Measurements from ENCODE around the gene INSYN2B.

Gene INSYN2B

DNA sequence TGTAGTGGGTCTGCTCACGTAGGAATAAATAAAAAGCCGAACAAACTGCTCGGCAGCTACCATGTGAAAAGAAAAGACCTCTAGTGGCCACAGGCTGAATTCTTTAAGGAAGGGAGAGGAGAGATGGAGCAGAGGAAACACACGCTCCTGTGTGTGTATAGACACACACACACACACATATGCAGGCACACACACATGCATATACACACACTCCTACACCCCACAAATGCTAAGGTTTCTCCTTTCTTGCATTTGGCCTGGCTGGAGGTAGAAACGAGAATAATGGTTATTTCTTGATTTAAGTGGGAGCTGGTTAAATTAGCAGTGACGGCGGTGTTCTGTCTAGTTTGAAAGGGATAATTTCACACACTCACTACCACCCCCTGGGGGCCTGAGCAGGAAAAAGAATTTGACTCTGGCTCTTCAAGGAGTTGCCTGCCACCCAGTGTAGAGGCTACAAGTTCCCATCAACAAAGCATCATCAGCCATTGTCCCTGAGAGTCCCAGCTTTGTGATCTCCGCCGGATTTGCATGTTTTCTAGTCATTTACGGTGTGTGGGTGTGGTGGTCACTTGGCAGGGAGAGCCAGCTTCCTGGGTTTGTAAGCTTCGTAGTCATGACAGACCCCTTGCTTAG lies at the start of gene INSYN2B:
Gene INSYN2B (minus strand): TSS at position 78 of the 636 bp plus-strand sequence. CDS start 96,597 bp downstream, outside the sequence.
- no peak for DNase-seq

DNA sequence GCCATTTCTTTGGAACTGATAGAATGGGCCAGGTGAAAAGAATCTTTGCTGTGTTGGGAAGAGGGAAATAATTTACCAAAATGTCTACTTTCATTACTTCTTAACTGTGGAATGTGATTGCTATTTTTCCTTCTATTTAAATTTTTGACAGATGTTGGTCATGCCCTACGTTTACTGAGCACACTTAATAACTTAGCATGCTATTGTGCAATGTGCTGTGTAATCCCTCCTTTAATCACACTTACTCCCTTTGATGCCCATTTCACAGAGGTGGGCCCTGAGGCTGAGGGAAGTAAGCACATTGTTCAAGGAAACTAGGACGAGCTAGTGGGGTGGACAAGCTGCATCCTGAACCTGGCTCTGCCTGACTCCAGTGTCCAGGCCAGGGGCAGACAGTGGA lies 47.8 kb upstream of the INSYN2B start:
- no peak for DNase-seq

DNA sequence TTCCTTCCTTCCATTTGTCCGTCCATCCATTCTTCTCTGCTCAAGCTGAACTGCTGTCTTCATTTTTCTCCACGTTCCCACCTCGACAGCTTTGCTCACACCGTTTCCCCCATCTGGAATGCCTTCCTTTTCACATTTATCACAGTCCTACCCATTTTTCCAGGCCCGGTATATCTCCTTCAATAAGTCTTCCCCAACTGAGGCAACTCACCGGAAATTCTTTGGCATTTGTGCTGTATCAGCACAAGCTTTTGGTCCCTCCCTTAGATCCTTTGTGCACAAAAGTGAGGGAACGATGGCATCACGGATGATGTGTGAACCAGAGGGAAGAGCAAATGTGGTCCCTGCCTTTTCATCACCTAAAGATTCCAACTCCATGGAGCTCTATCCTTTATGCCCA lies 45.6 kb upstream of the INSYN2B start:
- DNase-seq = no peak

DNA sequence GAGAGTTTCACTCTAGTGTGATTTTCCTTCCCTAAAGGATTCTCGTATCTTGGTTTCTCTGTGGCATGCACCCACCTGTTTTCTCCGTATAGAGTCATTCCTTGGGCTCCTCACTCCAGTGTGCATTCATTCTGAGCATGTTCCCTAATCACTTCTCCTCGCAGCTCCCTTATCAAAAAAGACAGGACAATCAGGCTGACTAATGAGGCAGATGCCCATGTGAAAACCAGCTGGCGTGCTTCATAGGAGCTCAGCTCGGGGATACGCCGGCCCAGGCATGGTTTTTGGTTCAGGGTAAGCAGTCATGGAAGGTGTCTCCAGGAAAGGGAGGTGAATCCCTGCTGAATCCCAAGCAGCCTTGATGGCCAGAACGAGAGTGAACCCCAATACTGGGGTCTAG lies 41.2 kb upstream of the INSYN2B start:
- no peak for DNase-seq

DNA sequence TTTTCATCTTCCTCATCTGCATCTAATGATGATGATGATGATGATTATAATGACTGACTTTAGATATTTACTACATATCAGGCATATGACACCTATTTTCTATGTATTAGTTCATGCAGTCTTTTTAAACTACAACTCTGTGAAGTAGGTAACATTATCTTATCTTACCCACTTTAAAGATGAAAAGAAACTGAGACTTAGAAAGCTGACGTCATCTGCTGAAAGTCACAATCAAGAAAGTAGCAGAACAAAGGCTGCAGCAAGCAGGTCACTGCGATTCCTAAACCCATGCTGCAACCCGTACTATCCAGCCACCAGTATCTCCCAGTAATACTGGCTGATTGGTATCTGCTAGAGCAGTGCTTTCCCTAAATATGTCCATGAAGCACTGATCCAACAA lies 40.1 kb upstream of the INSYN2B start:
- no peak for DNase-seq

DNA sequence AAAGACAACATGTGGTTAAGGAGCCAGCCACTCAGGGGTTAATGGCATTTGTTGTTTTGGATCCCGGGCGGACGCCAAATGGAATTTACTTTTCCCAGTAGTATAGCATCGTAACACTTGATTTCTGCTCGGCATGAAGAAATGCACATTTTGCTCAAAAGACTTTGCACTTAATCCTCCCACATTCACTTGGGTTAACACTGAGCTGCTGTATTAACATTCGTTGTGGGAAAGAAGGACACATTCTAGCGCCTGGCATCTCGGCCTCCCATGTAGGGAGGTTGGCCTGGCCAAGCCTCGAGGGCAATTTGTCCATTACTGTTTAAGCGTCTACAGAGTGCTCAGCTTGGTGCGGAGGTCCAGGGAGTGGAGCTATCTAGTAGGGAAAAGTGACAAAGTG lies 32.3 kb upstream of the INSYN2B start:
- no peak for DNase-seq

DNA sequence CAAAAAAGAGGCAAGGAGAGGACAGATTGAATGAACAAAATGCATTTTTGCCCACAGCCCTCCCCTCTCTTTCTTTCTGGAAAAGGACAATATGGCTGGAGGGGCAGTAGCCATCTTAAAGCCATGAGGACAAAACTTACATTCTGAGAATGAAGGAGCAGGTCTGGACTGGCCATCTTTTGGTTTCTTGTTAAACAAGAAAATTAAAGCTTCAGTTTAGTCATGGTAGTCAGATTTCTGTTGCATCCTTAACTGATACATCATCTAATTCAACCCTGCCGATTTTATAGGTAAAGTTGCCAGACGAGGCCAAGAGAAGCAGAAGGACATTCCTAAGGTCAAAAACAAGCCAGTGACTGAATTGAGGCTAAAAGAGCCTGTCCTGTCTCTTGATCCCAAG lies 31.5 kb upstream of the INSYN2B start:
- DNase-seq = no peak

DNA sequence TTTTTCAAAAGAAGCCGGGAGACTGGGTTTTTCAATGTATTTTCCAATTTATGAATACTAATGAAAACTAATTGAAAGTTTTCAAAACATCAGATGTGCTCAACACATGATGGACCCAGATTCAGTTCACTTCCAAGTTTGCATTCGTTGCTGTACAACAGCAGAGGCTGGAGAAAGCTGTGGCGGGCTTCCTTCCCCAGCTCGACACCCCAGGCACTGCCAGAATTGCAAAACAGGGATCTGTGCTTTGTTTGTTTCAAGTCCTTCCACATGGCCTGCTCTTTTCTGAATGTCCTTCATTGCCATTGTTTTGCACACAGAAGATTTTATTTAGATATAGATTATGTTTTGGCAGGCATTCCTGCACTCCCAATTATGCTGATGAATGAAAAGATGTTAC lies 30.3 kb upstream of the INSYN2B start:
- DNase-seq = no peak

DNA sequence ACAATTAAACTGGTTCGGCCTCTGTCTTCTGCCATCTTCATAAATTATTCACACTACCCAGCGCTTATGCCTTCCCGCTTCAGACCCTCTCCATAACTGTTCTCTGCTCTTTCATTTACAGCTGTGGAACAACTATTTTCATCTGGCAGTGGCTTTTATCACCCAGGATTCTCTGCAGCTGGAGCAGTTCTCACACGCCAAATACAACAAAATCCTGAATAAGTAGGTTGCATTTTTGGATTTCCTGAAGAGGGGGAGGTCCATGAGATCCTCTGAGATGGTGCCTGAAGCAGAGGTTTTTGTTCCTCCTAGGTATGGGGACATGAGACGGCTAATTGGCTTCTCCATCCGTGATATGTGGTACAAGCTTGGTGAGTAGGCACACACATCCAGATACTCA lies 28.1 kb upstream of the INSYN2B start:
- no peak for DNase-seq

DNA sequence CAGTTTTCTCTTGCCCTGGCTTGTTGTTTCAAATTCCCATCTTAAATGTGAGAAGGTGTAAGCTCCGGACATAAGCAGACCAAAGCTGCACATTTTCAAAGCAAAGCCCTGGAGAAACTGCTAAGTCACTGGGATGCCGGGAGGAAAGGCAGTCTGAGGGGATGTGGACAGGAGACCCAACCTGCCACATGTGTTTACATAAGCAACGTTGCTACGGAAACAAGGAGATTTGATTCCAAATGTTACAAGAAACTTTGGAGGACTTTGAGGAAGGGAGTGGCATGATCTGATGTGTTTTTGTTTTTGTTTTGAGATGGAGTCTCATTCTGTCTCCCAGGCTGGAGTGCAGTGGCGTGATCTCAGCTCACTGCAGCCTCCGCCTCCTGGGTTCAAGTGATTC lies 25.7 kb upstream of the INSYN2B start:
- DNase-seq = no peak

DNA sequence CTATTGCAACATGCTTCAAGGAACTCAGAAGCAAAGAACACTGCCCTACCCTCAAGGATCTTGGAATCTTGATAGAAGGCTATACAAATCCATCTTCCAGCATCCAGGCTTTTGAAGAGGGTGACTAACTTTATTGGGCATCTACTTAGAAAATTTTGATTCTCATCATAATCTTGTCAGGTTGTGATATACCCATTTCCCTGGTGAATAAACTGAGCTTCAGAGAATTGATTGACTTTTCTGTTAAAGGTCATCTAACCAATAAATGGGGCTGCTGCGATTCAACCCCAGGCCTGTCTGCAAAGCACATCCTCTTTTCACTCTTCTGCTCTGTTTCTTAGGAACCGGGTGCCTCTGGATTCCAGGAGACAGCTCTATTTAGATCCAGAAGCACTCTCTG lies 19.9 kb upstream of the INSYN2B start:
- DNase-seq = no peak

DNA sequence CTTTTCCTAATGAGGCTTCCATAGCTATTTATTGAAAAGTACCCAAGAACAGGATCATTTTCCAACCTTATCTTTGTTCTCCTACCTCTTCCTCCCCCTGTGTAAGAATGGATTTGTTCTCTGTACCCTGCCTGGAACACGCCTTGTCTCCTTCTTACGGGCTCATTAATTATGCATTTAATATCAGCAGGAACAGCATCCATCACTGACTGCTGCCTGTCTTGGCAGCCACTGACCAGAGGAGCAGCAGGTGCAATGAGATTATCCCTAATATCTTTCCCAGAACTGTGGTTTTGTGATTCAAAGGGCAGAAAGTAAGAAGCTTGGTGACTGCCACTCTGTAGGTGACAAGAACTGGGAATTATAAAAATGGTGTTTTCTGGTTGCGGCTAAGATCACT lies 19.3 kb upstream of the INSYN2B start:
- DNase-seq = no peak

DNA sequence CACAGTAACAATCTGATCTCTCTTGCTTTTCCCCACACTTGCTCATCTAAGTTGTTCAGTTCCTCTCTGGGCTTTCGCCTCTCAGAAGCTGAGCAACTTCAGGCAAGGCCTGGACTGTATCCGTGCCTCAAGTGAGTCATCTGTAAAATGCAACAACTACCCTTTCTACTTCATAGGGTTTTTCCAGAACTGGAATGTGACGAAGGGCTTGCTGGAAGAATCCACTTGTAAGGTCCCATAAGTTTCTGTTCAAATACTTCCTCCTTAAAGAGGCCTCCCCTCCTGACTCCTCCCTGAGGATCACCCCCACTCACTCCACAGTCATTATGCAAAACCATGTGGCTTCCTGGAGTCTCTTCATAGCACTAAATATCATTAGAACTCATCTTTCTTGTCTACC lies 17.5 kb upstream of the INSYN2B start:
- DNase-seq = no peak

DNA sequence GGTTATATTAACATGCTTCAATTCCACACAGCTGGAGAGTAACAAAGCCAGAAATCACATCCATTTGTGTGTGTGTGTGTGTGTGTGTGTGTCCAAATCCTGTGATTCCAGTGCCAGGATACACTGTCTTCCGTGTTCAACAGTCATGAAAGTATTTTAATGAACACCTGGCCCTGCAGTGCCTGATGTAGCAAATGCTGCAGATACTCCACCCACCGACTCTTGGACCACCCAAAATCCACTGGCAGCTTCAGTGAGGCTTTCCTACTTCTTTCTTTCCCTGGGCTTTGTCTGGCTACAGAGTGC lies 13.1 kb upstream of the INSYN2B start:
- DNase-seq = no peak

DNA sequence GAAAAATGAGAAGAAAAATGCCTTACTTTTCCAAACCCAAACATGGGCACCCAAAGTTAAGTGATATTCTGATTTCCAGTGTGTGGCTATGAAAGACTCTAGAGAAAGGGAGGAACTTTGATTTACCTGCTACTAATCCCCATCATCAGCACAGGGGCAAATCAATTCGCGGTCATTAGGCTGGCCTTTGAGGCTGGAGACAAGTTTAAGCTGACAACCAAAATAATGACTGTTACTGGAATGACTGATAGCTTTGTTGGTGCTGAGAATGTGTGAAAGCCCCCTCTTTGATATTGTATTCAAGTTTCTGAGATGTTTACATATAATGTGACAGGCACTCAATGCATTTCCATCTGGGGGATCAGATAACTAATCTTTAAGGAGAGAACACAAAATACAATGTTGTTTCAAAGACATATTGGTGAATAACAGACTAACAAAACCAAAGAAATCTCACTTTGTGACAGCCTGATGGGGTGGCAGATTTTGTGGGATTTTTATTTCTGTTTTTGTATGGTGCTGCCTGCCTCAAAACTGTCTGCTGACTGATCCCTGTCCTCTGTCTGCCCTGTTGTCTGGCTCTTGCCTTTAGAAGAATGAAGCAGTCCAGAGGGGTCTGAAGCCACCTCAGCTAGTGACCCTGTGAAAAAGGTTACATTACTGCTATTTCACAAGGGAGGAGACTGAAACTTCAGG lies 12.6 kb upstream of the INSYN2B start:
- no peak for DNase-seq

DNA sequence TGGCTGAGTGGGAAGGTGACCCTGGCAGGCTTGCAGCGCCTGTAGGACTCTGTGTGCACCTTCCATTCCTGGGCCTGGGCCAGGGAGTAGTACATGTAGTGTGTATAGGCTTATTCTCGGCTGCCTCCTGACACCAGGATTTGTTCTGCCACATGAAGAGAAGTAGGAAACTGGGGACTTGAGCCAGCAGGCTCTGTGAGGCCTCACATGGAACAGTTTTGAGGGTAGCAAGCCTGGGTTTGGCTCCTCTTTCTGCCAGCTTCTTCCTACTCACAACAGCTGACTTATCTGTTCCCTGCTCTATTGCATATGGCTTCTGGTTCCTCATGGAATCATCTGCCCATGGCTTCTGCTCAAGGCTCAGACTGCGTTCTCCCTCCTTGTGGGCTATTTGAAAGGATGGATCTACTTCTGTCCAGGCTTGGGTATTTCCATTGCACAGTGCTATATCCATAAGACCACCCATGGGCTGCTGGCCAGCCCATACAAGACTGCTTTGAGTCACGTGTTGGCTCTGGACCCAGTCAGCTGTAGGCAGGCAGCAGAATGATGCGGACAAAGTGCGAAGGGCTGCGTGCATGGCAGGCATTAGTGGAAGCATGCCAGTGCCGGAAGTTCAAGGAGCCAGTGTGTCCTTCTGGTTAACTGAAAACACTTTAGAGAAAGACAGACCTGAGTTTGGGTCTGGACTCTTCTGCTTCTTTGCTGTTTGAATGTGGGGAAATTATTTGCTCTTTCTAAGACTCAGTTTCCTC lies 11.0 kb upstream of the INSYN2B start:
- DNase-seq = no peak

DNA sequence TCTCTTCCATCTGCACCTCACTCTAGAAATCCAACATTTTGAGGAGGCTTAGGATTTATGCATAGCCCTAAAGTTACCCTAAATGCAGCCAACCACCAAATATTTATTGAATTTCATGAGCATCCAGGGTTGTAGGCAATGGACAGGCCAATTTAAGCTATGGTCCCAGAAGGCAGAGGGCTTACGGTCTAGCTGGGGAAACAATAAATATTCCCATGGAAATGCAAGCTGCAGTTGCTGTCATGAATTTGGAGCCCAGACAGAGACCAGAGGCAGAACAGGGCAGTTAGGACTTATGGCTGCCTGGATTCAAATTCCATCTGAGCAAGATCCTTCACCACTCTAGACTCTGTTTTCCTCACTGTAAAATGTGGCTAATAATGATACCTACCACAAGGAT lies 9.1 kb upstream of the INSYN2B start:
- DNase-seq = no peak

DNA sequence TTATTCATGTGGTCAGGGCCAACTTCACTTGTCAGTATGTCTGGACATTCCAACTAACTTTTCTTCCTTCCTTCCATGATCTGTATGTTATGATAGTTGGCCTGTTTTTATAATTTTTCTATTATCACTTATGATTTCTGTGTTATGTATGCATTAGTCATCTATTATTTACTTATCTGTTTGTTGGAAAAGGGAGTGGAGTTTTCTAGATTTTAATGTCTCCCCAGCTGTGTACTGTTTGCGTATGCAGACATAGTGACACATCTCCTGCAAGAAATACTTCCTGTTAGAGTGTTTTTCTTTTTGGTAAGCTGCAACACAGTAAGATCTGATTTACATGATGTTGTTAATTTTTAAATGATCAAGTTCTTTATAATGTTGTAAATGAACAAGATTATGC lies 8.7 kb upstream of the INSYN2B start:
- DNase-seq = no peak

DNA sequence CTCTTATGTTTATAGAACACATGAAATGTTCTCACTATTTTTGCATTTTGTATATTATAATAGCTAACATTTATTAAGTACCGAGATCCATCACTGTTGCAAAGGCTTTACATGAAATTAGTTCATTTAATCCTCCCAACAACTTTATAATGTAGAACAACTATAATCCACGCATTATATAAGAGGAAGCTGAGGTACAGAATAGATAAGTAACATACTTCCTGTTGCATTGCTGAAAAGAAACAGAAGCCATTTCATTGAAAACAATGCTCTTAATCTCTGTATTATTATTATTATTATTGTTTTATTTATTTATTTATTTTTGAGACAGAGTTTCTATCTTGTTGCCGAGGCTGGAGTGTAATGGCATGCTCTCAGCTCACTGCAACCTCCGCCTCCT lies 7.9 kb upstream of the INSYN2B start:
- DNase-seq = no peak

DNA sequence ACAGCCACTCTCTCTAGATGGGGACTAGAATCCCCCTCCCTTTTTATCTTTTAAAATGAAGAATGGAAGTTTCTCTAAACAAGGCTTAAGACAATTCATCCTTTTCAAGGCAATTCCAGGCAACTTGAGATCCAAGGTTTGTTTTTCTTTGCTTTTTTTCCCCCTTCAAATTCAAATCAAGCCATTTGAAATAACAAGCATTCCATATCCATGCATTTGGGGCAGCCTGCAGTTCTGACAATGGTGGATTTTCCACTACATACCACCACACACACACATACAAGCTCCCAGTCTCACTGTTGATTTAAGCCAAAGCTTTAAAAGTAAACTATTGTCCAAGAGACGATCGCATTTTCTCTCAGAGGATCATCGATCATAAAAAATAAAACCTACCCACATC lies 424 bp downstream of the INSYN2B start:
- no peak for DNase-seq

DNA sequence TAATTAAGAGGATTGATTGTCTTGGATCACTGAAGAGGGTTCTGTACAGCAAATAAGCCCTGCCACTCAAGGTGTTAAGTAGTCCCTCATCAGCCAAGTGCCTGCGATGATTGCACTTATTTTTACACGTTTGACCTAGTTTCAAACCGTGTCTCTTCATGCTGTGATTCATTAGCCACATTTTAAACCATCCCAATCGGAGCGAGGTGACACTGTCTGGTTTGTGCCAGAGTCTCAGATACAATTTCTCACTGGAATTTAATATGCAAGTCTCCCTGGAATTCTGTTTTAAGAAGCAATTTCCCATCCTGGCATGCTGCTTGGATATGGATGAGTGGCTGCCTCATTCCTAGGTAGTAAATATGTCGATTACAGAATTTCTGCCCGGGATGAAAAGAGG lies 1.6 kb downstream of the INSYN2B start:
- no peak for DNase-seq

DNA sequence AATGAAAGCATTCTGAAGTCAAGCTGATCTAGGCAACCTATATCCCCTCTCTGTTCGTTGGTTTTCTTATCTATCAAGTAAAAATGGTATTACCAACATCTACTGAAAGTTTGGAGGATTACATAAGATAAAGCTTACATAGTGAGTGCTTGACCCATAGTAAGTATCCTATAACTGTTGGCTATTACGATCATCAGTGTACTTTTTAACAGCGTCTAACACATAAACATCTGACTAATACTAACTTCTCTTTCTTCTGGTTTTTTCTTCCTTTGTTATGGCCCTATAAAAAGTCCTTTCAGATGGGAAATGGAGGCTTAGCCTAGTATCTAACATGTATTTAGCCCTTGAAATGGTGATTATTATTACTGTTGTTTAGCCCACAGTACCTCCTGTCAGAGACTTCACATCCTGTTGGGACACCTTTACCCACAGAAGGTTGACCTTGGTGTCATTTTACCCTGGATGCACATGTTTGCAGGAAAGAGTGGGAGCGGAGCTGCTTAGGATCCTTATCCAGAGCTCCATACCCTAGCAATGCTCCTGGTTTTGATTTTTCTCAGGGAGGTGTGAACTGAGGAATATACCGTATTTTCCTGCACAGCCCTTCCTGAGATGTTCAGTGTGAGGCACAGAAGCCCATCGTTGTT lies 6.0 kb downstream of the INSYN2B start:
- DNase-seq = no peak

DNA sequence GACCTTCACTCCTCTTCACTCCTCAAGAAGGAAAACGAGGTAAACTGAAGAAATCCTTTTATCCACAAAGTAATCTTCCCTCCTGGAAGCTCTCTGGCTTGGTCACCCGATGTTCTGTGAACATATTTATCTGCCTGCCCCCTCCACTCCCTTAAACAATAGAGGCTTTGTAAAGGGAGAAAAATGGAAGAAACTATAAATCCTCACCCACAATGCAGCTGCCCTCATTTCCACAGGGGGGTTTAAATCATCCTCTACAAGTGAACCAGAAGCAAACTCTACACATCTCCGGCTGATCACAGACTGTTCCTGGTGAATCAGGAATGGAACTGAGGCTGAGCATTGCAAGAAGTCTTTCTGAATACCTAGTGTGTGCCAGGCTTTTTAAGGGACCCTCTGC lies 7.2 kb downstream of the INSYN2B start:
- no peak for DNase-seq

DNA sequence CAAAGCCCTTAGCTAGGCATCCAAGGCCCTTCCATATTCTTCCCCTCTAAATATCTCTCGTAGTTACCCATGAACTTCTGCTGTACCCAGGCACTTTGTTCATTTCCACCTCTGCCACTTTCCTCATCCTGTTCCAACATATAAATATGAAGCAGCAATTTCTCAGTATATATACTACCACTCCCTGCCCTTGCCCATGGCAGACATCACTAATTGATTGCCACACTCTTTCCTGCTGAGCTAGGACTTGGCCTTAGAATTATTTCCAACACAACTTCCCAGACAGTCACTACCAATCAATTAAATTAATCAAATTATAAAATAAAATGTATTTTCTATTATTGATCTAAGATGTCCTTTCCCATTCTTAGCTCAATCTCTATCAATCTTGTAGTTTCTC lies 8.5 kb downstream of the INSYN2B start:
- no peak for DNase-seq

Measured in activated CD8-positive, alpha-beta memory T cell treated with anti-CD3 and anti-CD28 coated beads, Interleukin-2, amount 50 U/mL, for 48 hours (primary cell).